VCaP (cell line): ENCODE data around the gene CDC42EP4.

ENCODE experiments used
- H3K27ac ChIP-seq: fragments of 450-650 bp; 2 replicates; pipeline ENCODE4 v1.5.1; 2017
- CTCF ChIP-seq: fragments of 450-650 bp; conservative IDR thresholded peaks from 2 replicates; pipeline ENCODE4 v1.5.1; 2017; ENCODE audit warnings: mild to moderate bottlenecking, moderate library complexity

CDC42EP4 gene

DNA sequence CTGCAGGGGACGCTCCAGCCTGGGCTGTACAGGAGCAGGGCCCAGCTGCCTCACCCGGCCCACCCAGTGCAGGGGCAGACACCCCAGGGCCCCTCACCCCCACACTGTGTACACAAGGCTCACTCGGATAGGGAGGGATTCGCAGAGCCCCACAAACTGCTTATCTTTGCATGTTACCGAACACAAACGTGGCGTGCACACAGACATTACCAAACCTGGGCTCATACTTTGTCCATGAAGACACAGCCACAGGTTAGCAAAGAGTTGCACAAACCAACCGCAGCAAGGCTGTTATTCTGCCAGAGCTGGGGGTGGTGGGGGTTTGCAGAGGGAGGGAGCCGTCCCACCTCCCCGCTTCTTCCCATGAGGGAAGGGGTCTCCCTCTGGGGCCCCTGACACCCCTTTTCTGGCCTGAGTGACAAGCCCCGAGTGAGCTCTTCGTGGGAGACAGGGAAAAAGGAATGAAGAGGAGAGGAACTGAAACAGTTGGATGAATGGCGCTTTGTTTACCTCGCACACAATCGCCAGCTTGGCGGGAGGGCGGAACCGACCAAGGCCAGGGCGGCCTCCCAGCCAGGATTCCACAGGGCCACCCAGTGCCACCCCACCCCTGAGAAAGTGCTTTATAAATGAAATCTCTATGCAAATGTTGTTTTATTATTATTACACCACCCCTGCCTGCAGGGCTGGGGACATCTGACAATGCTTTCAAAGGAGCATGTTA, 49.7 kb downstream of the CDC42EP4 start:
- H3K27ac ChIP-seq, result no peak overlapping the region
- TF ChIP-seq CTCF, result no peak

GRCh38 chr17:73261617-73261951, 50.2 kb downstream of the CDC42EP4 start, which contains the start of gene CPSF4L:
CPSF4L (minus strand) TSS chr17:73261880; CDS start chr17:73261818, 62 bp downstream.
- H3K27ac ChIP-seq, result no peak within 1 kb of the TSS
- no peak for TF ChIP-seq CTCF

DNA sequence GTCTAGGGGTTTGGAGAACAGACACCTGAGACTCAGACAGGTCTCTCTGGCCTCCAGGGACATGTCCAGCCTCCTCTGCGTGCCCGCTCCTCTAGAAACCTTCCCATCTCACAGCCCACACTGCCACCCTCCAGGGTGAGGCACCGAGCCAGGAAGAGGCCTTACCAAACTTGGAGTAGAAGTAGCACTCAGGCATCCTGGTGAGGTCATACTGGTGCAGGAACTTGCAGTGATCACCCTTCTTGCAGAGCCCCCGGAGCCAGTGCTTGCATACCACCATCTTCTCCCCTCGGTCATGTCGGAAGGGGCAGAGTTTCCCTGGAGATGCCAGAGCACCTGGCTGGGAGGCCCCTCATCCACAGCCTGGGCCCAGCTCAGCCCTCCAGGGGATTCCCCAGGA, 54.3 kb downstream of the CDC42EP4 start:
- no peak overlapping the region for H3K27ac ChIP-seq
- no peak for TF ChIP-seq CTCF

GRCh38 chr17:73256220-73256619, 55.6 kb downstream of the CDC42EP4 start:
- no peak overlapping the region for H3K27ac ChIP-seq
- no peak for TF ChIP-seq CTCF

DNA sequence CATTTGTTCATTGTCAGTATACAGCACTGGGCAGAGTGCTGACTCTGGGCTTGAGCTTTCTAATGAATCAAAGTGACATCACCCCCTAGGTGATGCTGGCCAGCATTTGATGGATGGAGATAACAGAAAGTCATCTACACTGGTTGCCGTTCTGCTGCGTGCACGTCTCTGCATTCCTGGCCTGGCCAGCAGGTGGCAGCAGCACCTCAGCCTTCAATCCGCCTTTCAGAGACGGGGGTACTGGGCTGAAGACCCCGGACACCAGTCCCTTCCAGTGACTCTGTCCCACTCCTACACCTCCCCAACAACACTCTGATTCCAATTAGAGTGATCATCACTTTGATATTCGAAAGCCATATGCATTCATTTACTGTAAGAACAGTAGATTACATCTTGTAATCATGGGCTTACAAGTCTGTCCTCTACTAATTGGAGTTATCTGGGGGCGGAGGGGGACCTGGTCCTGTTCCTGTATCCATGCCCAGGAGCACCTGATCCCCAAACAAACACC, 56.1 kb downstream of the CDC42EP4 start:
- H3K27ac ChIP-seq, result no peak overlapping the region
- peak; percentile 93 for TF ChIP-seq CTCF

DNA sequence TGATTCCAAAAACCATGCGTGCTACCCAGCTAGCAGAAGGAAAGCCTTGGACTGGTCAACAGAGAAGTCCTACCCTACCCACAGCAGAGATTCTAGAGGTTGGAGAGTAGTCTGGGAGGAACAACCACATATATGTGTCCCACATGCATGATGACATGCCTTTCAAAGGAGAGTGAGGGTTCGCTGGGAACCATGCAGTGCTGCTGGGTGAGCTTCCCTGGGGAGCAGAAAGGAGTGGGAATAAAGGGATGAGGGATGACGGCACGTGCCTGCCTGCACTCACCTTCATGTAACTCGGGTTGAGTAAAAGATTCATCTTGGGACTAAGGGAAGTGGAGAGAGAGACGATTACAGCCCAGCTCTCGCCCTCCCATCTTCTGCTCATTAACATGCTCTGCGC, 59.9 kb downstream of the CDC42EP4 start:
- TF ChIP-seq CTCF, result no peak
- H3K27ac ChIP-seq, result no peak overlapping the region

- TF ChIP-seq CTCF, result no peak
- H3K27ac ChIP-seq, result no peak overlapping the region
Observed at GRCh38 chr17:73250851-73251640, 60.8 kb downstream of the CDC42EP4 start.
